HG03045 (cell line): ENCODE results near the gene HOXD12.

Experiments used
- ATAC-seq: cut with Tn5 transposase; IDR thresholded peaks from one replicate; pipeline ENCODE4 v1.9.1; 2021; ENCODE audit warnings: mild to moderate bottlenecking, moderate library complexity; ENCODE audit not compliant: unreplicated experiment

HOXD12 gene

DNA sequence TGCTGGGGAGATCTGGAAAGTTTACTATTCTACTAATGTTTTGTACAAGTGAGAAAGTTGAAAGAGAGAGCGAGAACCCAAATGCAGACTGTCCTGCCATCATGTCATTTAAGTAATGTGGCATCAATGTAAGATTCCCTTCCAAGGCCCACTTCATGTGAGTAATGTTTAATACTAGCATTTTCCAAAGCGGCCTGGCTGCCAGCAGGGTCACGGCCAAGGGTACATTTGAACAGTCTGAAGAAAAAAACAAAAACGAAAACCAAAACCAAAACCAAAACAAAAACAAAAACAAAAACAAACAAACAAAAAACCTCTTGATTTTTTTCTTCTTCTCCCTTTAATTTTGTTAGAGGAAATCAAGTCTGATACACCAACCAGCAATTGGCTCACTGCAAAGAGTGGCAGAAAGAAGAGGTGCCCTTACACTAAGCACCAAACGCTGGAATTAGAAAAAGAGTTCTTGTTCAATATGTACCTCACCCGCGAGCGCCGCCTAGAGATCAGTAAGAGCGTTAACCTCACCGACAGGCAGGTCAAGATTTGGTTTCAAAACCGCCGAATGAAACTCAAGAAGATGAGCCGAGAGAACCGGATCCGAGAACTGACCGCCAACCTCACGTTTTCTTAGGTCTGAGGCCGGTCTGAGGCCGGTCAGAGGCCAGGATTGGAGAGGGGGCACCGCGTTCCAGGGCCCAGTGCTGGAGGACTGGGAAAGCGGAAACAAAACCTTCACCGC lies 19.2 kb downstream of the HOXD12 start:
- no peak for ATAC-seq

GRCh38 chr2:176120364-176121189 lies 21.0 kb downstream of the HOXD12 start:
- ATAC-seq: no peak

- no peak for ATAC-seq
Measured at GRCh38 chr2:176121190-176122051, 21.8 kb downstream of the HOXD12 start.

- no peak for ATAC-seq
Measured at GRCh38 chr2:176122052-176122682, 22.6 kb downstream of the HOXD12 start.

DNA sequence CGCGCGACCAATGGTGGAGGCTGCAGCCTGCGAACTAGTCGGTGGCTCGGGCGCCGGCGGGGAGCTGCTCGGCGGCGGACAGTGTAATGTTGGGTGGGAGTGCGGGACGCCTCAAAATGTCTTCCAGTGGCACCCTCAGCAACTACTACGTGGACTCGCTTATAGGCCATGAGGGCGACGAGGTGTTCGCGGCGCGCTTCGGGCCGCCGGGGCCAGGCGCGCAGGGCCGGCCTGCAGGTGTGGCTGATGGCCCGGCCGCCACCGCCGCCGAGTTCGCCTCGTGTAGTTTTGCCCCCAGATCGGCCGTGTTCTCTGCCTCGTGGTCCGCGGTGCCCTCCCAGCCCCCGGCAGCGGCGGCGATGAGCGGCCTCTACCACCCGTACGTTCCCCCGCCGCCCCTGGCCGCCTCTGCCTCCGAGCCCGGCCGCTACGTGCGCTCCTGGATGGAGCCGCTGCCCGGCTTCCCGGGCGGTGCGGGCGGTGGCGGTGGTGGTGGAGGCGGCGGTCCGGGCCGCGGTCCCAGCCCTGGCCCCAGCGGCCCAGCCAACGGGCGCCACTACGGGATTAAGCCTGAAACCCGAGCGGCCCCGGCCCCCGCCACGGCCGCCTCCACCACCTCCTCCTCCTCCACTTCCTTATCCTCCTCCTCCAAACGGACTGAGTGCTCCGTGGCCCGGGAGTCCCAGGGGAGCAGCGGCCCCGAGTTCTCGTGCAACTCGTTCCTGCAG lies 23.3 kb downstream of the HOXD12 start, which contains the start of gene HOXD9:
Gene HOXD9, plus strand, starts transcription at position 37 of the 728 bp plus-strand sequence. Its CDS starts 50 bp downstream, at position 87.
- no peak for ATAC-seq

GRCh38 chr2:176123411-176124109 lies 24.0 kb downstream of the HOXD12 start:
- no peak for ATAC-seq

DNA sequence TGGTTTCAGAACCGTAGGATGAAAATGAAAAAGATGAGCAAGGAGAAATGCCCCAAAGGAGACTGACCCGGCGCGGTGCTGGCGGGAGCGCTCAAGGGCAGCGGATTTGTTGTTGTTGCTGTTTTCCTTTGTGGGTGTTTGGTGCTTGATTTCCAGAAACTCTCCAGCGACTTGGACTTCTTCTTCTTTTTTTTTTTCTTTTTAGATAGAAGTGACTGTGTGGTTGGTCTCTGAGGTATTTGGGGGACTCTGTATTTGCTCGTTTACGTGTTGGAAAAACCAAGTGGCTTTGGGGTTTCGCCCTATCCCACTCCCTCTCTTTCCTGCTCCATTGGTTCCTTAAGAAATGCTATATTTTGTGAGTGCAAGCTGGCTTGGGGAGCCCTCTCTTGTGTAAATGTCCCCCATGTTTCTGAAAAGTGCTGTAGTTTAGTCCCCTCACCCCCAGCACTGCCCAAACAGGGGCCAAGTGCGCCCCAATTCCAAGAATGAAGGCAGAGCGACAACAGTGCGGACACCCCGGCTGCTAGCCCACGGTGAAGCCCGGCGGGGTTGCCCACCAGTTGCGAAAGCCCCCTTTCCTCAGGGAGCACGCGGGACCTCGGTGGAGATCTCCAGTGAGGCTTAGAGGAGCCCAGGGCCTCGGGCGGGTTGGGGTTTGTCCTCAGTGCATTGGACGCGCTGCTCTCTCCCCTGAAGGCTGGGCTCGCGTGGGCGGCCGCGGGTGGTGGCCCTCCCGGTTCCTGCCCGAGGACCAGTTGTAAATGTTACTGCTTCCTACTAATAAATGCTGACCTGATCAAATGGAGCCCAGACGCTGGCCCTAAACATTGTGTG lies 24.7 kb downstream of the HOXD12 start:
- no peak for ATAC-seq

DNA sequence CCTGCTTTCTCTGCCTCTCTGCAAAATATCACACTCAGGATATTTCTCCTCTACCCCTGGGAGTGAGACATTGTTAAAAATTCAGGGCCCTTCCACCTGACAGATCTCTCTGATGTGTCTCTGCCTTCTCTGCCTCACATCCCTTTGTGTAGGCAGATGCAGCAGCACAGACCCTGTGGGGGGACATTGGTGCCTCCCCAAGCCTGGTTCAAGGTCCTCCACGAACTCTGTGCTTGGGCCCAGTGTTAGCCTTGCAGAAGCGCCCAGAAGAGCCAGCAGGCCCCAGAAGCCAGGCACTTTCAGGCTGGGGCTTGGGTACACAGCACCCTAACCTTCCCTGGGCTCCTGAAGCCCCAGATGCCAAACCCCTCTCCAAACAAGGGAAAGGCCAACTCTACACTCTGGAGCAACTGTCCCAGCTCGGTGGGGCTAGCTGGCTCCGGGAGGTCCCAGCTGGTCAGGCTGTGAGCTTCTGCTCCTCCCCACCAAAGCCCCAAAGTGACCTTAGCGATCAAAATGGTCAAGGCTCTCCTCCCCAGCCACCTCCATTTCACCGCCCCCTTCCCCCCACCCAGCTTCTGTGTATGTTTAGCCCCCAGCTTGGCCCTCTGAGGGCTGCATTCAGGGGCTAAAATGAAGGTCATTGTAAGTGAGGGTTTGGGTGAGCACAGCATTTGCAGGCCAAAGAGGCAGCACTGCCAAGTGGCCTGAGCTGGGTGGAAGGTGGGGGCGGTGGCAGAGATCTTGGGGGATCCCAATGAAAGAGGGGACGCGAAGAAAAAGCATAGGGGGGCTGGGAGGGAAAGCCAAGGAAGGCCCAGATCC lies 25.6 kb downstream of the HOXD12 start:
- ATAC-seq: no peak

GRCh38 chr2:176125772-176126054 lies 26.1 kb downstream of the HOXD12 start:
- no peak for ATAC-seq

- no peak for ATAC-seq
Measured at GRCh38 chr2:176126929-176127773, 27.6 kb downstream of the HOXD12 start.

- no peak for ATAC-seq
Measured at GRCh38 chr2:176127774-176128072, 28.1 kb downstream of the HOXD12 start.

- ATAC-seq: no peak
Measured at GRCh38 chr2:176128172-176128981, 28.8 kb downstream of the HOXD12 start.

GRCh38 chr2:176128982-176129796 lies 29.6 kb downstream of the HOXD12 start, which contains the start of gene HOXD8:
Gene HOXD8 (plus strand): TSS chr2:176129705. CDS start chr2:176130367, 662 bp downstream.
- no peak for ATAC-seq

GRCh38 chr2:176129813-176130146 lies 30.2 kb downstream of the HOXD12 start:
- ATAC-seq: no peak

- no peak for ATAC-seq
Measured at GRCh38 chr2:176130147-176130956, 30.8 kb downstream of the HOXD12 start.
